T-helper 1 cell treated with Interleukin-12 subunit alpha and Interleukin-12 subunit beta and Interleukin-4 antibody, amounts not matched to agents 30 ng/mL and 1 ng/mL, for 36 hours (primary cell): ENCODE data around the gene PRKCQ. TPM values are rescaled to one million over a fixed set of nuclear protein-coding genes. Genes with fewer than 3 reads are reported as not detected.

Experiments
- intact Hi-C: fragments of 100-400 bp; cut with micrococcal nuclease; formaldehyde crosslinking; loops from one replicate; pipeline ENCODE4 v1.15.1; 2024
- total RNA-seq: library from RNA; stranded (reverse); gene quantifications from 2 replicates; pipeline ENCODE4 v1.2.3, GENCODE V29; 2022

PRKCQ gene
- total RNA-seq, 1 donor from 2014 or later, result 71.5 TPM

- intact Hi-C loops, result loop anchor here (5.0 to 10.0 kb wide), 2 partner anchors 506 to 994 kb away; partner anchors contain the start of gene SFMBT2
Measured at GRCh38 chr10:6418613-6419216, 161.4 kb downstream of the PRKCQ start.

GRCh38 chr10:6418167-6418566, 161.9 kb downstream of the PRKCQ start:
- intact Hi-C loops, result loop anchor here (5.0 to 10.0 kb wide), 2 partner anchors 507 to 994 kb away; partner anchors contain the start of gene SFMBT2

GRCh38 chr10:6416892-6417512, 163.1 kb downstream of the PRKCQ start:
- intact Hi-C loops, result loop anchor here (1.0 to 10.0 kb wide), 7 partner anchors 28 to 995 kb away; partner anchors contain the start of gene SFMBT2

- intact Hi-C loops, result loop anchor here (5.0 to 10.0 kb wide), 2 partner anchors 399 to 513 kb away; no protein-coding TSS in a partner anchor
Measured at GRCh38 chr10:6411436-6411835, 168.6 kb downstream of the PRKCQ start.

GRCh38 chr10:6410830-6411229, 169.2 kb downstream of the PRKCQ start:
- intact Hi-C loops, result loop anchor here (1.0 to 10.0 kb wide), 3 partner anchors 209 to 514 kb away; partner anchors contain the start of gene PFKFB3

GRCh38 chr10:6409971-6410643, 170.0 kb downstream of the PRKCQ start:
- intact Hi-C loops, result loop anchor here (1.0 to 10.0 kb wide), 4 partner anchors 135 to 515 kb away; partner anchors contain the start of gene PFKFB3

GRCh38 chr10:6408799-6409198, 171.3 kb downstream of the PRKCQ start:
- intact Hi-C loops, result loop anchor here (10.0 kb wide), 1 partner anchor 134 kb away; no protein-coding TSS in a partner anchor

GRCh38 chr10:6407034-6407721, 172.9 kb downstream of the PRKCQ start:
- intact Hi-C loops, result loop anchor here (10.0 kb wide), 1 partner anchor 132 kb away; no protein-coding TSS in a partner anchor

GRCh38 chr10:6406220-6407033, 173.6 kb downstream of the PRKCQ start:
- intact Hi-C loops, result loop anchor here (1.0 to 10.0 kb wide), 3 partner anchors 132 to 297 kb away; partner anchors contain the start of gene PFKFB3

GRCh38 chr10:6405713-6406112, 174.4 kb downstream of the PRKCQ start:
- intact Hi-C loops, result loop anchor here (1.0 to 10.0 kb wide), 3 partner anchors 131 to 296 kb away; partner anchors contain the start of gene PFKFB3

GRCh38 chr10:6404127-6405072, 175.7 kb downstream of the PRKCQ start:
- intact Hi-C loops, result loop anchor here (5.0 to 10.0 kb wide), 2 partner anchors 130 to 317 kb away; partner anchors contain the start of gene RBM17

GRCh38 chr10:6402960-6403359, 177.1 kb downstream of the PRKCQ start:
- intact Hi-C loops, result loop anchor here (1.0 to 10.0 kb wide), 4 partner anchors 54 to 316 kb away; partner anchors contain the start of gene RBM17

GRCh38 chr10:6402349-6402709, 177.7 kb downstream of the PRKCQ start:
- intact Hi-C loops, result loop anchor here (1.0 to 10.0 kb wide), 4 partner anchors 54 to 315 kb away; partner anchors contain the start of gene RBM17

GRCh38 chr10:6401558-6402348, 178.3 kb downstream of the PRKCQ start:
- intact Hi-C loops, result loop anchor here (1.0 to 10.0 kb wide), 7 partner anchors 53 to 314 kb away; partner anchors contain the start of genes PFKFB3 and RBM17

GRCh38 chr10:6400821-6401465, 179.1 kb downstream of the PRKCQ start:
- intact Hi-C loops, result loop anchor here (1.0 to 10.0 kb wide), 5 partner anchors 126 to 314 kb away; partner anchors contain the start of genes PFKFB3 and RBM17

- intact Hi-C loops, result loop anchor here (5.0 to 10.0 kb wide), 2 partner anchors 126 to 313 kb away; partner anchors contain the start of gene RBM17
Measured at GRCh38 chr10:6400331-6400730, 179.7 kb downstream of the PRKCQ start.

- intact Hi-C loops, result loop anchor here (5.0 to 10.0 kb wide), 2 partner anchors 125 to 313 kb away; partner anchors contain the start of gene RBM17
Measured at GRCh38 chr10:6399879-6400278, 180.2 kb downstream of the PRKCQ start.
